A549 treated with DMSO at 1 μM for 4 hours (cell line): ENCODE measurements around the gene GBE1. TPM values are rescaled to one million over a fixed set of nuclear protein-coding genes. Genes with fewer than 3 reads are reported as not detected.

Source experiments
- total RNA-seq: library from RNA; stranded (reverse); fragments of 200-300 nt; extraction: Qiagen RNA extraction; gene quantifications from 5 replicates; pipeline ENCODE4 v1.2.3, GENCODE V29; 2022; ENCODE audit warnings: low read depth

The GBE1 gene
- total RNA-seq, result 28.4 to 35.0 TPM (median 30.1 TPM) in 5 replicates

GRCh38 chr3:81760924-81761903 is at the start of gene GBE1:
TSS of gene GBE1 (minus strand) at chr3:81761645. CDS start at chr3:81761517, 128 bp downstream.

